ELF-1 (cell line): ENCODE data around the gene TSFM.
A peak's percentile ranks its signal among the peaks of the same experiment; 100 is the strongest.

ENCODE experiments used
- DNase-seq: peaks from one replicate; pipeline ENCODE4 v3.0.0-alpha.2; 2016; ENCODE audit warnings: low read depth, low spot score

TSFM gene

DNA sequence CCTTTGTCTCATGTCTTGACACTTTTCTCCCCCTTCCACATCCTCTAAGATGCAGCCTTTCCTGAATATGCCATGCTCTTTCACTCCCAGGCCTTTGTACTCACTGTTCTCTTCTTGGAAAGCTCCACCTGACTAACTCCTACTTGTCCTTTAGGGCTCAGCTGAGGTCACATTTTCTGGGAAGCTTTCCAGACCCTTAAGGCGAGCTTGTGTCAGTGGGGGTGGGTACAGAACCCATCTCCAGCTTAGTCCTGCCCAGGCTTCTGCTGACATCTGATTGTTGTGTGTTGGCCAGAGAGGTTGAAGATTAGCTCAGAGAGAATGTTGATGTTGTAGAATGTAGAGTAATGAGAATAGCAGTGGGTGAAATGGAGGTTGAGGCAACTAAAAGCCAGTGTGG is 2.9 kb upstream of the TSFM start:
- no peak for DNase-seq

DNA sequence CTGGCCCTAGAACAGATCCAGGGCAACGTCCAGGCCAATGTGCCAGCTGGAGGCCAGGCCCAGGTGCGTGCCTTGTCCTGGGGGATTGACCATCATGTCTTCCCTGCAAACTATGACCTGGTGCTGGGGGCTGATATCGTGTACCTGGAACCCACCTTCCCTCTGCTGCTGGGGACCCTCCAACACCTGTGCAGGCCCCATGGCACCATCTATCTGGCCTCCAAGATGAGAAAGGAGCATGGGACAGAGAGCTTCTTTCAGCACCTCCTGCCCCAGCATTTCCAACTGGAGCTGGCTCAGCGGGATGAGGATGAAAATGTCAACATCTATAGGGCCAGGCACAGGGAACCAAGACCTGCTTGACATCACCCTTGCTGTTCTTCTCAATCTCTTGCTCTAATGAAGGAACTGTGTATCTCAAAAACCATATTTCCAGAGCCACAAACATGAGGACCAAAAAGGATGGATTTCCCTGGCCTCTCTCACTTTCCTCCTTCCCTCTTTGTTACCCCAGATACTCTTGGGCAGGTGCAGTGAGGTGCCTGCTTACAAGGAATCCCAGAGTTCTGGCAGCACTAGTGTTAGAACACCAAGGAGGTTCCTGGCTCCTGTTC is 2.2 kb upstream of the TSFM start:
- DNase-seq = no peak

DNA sequence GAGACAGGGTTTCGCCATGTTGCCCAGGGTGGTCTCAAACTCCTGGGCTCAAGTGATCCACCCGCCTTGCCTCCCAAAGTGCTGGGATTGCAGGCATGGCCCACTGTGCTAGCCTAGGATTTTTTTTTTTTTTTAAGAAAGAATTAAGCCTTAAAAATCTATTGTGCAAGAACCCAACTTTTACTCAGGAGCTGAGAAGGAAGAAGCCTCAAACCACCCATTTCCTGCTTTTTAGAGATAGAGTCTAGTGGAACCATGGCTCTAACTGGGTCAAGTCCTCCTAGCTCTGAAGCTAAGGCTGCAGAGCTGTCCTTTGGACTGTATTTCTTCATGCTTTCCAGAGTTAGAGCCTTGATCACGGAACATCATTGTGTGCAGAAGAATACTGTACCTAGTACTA is 1.3 kb upstream of the TSFM start:
- no peak for DNase-seq

DNA sequence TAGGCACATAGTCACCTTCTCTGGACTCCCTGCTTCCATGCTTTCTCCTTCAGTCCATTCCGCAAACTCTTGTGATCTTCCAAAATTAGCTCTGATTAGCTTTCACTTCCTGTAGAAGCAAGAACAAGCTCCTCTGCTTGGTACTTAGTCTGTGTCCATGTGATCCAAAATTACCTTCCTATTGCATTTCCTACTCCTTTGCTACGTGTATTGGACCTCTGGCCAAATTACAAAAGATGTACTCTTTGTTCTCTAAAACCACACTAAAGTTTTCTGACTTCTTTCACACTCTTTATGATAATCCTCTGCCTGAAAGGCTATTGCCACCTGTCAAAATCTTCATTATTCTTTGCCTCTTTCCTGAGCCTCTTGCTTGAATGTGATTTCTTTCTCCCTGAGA is 786 bp upstream of the TSFM start:
- DNase-seq = no peak

DNA sequence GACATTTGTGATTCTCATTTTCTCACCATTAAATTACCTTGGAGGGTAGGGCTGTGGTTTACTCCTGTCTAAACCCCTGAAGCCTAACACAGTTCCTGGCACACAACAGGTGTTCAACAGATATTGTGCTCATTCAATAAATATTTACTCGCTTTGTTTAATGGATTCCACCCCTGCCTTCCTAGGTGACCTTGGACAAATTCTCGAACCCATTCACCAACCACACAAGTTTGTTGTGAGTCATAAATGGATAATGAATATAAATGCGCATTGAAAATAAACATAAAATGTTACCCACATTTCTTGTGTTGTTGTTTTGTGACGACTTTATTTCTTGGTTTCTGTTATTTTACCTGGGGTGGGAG is 362 bp upstream of the TSFM start:
- no peak for DNase-seq

DNA sequence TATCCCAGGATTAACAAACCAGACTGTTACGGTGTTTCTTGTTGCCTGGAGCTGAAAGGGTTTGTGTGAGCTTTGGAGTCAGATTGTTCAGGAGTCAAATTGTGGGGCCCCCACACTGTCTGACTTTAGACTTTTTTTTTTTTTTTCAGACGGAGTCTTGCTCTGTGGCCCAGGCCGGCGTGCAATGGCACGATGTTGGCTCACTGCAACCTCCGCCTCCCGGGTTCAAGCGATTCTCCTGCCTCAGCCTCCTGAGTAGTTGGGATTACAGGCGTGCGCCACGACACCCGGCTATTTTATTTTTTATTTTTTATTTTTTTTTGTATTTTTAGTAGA is 847 bp downstream of the TSFM start:
- DNase-seq = no peak

DNA sequence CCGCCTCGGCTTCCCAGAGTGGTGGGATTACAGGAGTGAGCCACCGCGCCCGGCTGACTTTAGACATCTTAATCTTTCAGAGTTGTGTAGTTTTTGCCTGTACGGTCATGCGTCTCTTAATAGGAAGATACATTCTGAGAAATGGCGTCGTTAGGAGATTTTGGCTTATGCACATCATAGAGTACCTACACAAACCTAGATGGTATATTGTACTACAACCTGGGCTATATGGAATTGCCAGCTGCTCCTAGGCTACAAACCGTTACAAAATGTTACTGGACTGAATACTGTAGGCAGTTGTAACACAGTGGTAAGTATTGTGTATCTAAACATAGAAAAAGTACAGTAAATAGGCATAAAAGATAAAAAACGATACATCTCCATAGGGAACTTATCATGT is 1.3 kb downstream of the TSFM start:
- DNase-seq = no peak

DNA sequence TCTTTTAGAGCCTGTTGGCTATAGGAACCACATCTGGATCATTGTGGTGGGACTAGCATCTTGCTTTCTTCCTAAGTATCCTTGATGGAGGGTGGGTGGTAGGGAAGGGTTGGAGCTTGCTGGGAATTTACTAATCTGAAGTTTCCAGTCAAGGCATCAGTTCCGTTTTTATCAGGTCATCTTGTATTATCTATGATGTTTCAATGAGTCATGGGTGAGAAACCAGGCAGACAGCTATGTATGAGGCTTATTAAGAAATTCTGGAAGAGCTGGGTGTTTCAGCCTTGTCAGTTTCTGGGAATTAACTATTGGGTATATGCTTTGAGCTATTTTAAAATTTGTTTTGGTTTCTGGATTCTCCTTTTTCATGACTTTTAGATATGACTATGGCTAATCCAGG is 11.3 kb downstream of the TSFM start:
- no peak for DNase-seq

DNA sequence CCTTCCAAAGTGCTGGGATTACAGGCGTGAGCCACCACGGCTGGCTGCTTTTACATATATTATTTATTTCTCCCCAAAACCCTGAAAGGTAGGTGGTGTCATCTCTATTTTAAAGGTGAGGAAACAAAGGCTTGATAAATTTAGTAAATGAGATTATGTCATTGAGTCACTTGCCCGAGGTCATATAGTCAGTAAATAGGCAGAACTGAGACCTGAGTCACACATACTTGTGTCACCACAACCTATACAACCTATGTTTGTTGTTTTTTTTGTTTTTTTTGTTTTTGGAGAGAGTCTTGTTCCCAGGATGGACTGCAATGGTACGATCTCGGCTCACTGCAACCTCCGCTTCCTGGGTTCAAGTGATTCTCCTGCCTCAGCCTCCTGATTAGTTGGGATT is 12.8 kb downstream of the TSFM start:
- no peak for DNase-seq

DNA sequence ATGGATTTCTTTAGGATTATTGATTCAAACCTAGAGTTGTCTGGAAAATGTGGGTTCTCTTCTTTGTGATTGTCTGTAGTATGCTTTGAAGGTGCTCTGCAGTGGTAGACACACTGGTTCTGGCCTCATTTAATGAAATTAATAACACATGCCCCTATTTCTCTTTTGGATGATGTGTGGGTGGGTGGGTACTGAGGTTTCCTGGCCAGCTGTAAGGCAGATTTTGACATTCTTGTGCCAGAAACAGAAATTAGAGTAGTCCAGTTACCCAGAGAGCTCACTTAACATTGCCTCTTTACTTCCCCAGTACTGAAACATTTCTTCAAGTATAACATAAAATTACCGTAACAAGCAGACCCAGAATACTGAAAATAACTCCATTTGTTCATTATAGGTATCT is 14.4 kb downstream of the TSFM start:
- no peak for DNase-seq

DNA sequence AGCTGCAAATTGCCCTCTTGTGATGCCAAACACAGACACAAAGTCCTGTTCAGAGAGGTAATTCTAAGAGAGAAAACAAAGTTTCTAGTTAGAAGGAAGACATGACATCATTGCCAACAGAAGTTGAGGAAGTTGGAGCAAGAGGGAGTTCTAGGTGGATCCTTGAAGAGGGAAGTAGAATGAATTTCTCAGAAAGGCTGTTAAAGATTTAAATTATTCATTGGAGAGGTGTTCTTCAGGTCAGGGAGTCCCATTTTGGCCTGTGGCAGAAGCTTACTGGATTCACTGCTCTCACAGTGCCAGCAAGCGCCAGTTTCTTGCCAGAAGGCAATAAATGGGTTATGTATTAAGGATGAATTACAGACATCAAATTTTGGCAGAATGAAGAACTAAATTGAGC is 15.3 kb downstream of the TSFM start:
- DNase-seq = no peak

DNA sequence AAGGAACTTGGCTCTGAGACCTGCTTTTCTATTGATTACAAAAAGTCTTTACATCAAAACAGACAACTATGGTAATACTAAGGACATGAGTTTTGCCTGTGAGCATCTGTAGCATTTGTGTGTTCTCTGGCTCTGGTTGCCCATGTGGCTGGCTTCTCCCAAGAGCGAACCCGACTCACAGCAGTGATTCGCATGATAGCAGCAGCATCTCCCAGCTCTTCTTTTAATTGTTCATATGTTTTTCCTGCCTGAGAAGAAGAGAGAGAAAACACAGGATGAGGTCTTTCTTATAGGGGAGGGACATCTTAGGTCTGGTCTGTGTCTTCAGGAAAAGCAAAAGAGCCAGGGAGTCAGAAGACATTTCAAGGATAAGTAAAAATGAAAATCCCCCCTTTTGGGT is 18.4 kb downstream of the TSFM start:
- DNase-seq = no peak

DNA sequence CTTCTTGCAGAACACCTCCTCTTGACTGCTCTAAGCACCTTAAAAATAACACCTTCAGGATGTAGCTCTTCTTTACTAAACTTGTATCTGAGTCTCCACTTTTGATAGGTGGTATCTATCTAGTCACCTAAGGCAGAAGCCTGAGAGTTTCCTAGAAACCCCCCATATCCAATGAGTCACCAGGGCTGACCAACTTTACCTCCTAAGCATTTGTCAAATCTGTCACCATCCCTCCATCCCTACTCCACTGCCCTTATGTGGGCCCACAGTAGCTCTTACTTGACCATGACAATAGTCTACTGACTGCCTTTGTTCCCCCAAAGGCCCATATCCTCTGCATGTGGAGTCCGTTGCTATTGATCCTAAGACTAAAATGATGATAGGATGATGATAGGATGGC is 20.0 kb downstream of the TSFM start:
- DNase-seq = no peak

DNA sequence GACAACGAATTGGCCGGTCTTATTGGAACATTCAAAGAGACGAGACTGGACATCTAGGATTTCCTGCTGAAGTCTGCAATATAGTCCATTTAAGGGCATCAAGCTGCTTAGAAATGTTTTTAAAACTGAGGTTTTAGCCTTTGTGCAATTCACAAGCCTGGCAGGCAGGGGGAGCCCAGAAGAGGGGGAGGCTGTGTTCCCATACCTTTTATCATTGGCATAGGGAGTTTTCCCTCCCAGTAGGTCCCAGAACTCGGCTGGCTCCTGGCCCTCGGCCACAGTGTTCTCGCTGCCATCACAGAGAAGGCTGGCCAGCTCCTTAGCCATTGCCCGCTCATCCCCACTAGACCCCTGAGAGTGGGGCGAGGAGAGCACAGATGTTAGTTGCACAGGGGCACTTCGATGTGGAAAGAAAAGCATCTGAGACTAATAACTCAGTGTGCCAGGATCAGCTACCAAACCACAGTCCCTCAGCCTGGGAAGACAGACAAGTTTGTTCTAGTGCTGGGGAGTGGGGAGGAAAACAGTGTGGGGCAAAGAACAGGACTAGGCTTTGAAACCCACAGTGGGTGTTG is 20.8 kb downstream of the TSFM start:
- DNase-seq = peak; percentile 50

DNA sequence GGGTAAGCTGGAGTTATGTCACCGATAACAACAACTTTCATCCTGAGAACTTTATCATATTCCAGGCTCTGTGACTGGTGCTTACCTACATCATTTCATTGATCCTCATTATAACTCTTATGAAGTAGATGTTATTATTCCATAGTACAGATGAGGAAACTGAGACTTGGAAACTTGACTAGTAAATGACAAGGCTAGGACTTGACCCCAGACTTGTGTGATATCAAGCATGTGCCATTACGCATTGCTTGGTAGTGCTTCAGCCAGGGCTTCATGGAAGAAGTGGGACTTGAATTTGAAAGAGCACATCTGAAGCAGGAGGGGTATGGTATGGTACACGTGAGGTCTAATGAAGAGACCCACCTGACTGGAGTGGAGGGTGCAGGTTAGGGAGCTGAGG is 24.1 kb downstream of the TSFM start:
- no peak for DNase-seq

DNA sequence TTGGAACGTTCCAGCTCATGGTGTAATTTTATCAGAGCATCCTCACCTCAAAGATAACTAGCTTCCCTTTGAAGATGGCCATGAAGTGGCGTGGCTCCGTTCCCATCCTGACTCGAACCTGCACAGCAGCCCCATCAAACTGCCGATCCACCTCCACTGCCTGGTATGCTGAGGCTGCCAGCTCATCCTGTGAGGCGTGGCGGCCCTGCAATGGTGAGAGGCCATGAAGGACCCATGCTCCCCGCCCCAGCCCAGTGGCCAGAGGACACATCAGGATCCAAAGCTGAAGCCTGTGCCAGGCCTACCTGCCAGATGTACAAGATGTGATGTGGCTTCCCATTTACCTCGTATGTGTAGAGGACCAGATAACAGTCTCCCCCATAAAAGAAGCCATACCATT is 24.7 kb downstream of the TSFM start:
- no peak for DNase-seq

DNA sequence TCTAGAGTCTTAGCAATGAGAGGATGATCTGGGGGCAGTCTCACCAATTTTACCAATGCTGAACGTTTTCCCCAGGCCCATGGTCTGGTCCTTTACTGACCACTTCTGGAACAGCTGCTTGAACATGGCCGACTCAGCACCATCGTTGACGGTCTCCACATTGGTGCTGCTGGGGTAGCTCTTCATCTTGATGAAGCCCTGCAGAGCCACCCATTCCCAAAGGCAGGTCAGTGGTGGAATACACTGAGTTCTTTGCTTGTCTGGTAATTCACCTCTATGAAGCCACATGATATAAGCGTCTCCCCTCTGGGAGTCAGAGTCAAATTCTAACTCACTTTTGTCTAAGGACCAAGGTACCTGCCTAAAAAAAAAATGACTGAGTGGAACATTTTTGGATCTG is 25.8 kb downstream of the TSFM start:
- no peak for DNase-seq

DNA sequence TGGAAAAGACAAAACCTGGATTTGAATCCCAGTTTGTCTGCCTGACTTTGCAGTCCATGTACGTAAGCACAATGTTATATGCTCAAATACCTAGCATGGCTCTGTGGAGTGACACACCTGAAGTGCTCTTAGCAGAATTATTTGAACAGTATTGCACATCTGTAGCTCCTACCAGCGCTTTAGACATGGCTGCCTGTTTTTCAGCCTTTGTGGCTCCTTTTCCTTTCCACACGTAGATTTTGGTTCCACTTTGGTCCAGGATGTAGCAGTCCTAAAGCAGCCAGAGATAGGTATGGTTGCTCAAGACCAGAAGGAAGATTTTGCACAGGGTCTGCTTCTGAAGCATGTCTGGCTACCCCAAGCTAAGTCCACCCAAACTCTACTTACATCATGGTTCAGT is 26.8 kb downstream of the TSFM start:
- DNase-seq = no peak

DNA sequence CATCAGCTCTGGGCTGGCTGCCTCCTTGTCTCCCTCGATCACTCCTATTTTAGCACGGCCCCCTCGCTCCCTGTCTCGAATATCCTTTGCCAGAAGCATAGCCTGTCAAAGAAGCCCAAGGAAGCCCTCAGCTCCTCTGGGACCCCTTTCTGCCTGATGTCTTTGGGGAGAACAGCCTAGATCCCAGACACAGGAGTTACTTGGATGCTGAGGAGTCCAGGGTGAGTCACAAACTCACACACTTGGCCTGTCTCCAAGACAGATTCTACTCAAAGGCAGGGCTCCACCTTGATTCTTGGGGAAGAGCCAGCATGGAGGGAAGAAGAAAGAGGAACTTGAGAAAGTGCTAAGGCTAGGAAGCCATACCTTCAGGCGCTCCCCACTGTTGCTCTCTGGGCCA is 27.9 kb downstream of the TSFM start:
- no peak for DNase-seq

DNA sequence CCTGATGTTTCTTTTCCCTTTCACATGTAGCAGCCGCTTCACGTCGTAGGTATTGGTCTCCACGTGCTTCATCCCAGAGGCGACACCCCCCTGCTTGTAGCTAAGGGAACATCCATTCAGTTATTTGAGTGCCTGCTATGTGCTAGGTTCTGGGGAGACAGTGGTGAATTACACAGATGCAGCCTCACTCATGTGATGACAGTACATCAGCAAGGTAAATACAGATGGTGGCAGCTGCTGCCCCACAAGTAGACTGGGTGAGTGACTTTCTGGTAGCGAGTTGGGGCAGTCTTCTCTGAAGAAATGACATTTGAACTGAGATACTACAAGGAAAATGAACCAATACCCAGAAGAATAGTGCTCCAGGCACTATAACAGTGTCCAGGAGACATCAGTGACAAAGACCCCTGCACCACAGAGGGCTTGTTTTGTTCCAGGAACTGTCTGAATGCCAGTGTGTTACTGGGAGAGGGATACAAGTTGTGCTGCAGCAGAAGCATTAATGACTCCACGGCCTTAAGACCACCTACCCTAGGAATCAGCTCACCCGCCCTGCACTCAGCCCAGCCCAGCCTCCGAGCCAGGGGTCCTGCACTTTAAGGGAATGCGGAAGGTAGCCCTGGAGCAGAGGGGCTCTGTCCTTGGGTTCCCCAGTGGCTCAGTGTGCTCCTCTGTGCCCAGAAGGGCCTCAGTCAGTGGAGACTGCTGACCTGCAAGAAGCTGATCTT is 28.6 kb downstream of the TSFM start:
- DNase-seq = no peak

DNA sequence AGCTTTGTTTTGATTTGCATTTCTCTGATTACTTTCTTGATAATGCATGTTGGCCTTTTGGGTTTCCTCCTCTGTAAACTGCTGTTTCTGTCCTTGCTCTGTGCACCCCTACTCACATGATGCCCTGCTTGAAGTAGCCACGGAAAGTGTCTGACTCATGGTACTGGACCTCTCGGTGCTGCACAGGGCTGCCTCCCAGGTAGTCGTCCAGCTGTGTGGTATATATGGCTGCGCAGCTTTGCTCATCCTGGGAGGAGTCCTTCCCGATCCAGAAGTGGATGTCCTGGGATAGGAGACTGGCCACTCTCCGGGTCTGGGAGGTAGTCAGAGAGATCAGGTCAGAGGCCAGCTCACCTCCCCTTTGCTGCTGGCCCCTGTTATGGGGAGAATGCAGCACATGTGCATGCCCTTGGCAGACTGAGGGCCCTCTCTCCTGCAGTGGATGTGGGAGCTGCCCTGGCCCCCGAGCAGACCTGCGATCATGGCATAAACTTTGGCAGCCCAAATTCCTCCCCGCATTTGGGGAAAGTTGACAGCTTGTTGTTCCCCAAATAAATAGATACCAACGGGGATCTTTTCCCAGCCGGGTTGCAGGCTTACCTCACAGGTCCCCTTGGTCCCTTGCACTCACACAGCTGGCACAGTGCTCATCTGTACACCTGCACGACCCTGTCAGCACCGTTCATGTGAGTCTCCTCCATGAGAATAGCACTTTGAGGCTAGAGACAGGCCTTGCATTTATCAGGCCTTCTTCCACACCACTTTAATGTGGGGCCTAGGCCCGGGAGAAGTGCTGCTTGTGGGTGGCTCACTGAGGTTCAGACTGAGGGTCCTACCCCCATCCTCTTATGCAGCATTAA is 30.8 kb downstream of the TSFM start:
- no peak for DNase-seq

DNA sequence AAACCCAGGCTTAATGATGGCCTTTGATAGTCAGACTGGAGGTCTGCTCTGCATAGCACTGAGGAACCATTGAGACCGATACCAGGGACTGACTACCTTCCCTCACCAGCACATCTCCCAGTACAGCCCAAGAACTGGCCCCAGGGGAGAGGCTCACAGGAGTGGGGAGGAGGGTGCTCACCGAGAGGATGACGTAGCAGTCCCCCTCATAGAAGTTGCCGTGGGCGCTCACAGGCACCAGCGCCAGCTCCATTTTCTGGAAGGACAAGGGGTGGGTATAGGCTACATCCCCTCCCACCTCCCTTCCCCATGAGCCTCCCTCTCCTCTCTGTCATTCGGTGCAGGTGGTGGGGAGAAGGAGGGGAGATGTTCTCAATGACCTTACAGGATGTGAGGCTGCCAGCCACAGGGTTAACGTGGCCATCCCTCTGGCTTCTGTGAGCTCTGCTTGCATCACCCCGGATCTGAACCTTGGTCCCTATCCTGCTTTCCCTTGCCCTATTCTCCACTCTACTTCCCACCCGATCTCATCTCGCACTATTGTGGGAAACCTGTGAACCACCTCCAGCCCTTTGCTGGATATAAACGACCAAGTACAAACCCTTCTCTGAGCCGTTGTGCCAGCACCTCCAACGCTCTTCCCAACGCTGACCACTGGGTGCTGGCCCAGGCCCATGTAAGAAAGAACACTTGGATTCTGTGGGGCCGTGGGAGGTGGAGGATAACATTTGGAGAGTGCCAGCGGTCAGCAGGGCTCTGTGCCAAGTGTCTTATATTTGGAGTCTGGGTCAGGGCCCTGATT is 31.6 kb downstream of the TSFM start:
- no peak for DNase-seq
